Epidermal melanocyte (primary cell): Measurements from ENCODE around the gene MYT1.
A peak's percentile ranks its signal among the peaks of the same experiment; 100 is the strongest.

Experiments
- DNase-seq: peaks from one replicate; pipeline ENCODE4 v3.0.0; 2011; ENCODE audit warnings: low spot score; ENCODE audit not compliant: insufficient read length

MYT1 gene

GRCh38 chr20:64188682-64189529 is 24.7 kb downstream of the MYT1 start:
- DNase-seq, result peak; percentile 95

GRCh38 chr20:64189530-64189966 is 25.3 kb downstream of the MYT1 start:
- no peak for DNase-seq

GRCh38 chr20:64189986-64190385 is 25.7 kb downstream of the MYT1 start:
- DNase-seq, result no peak

- DNase-seq, result no peak
These were observed 26.8 kb downstream of the MYT1 start for GRCh38 chr20:64191002-64191401.

GRCh38 chr20:64192406-64192805 is 28.2 kb downstream of the MYT1 start:
- DNase-seq, result no peak

GRCh38 chr20:64193058-64193457 is 28.8 kb downstream of the MYT1 start:
- no peak for DNase-seq

- DNase-seq, result no peak
These were observed 30.0 kb downstream of the MYT1 start for GRCh38 chr20:64194269-64194668.

GRCh38 chr20:64196309-64196708 is 32.1 kb downstream of the MYT1 start:
- no peak for DNase-seq

GRCh38 chr20:64196847-64197306 is 32.6 kb downstream of the MYT1 start:
- no peak for DNase-seq

GRCh38 chr20:64198347-64198746 is 34.1 kb downstream of the MYT1 start:
- no peak for DNase-seq

- no peak for DNase-seq
These were observed 35.1 kb downstream of the MYT1 start for GRCh38 chr20:64199395-64199794.

GRCh38 chr20:64200740-64201139 is 36.5 kb downstream of the MYT1 start:
- DNase-seq, result no peak

GRCh38 chr20:64201653-64202052 is 37.4 kb downstream of the MYT1 start:
- no peak for DNase-seq

GRCh38 chr20:64203037-64203777 is 39.0 kb downstream of the MYT1 start:
- DNase-seq, result no peak

GRCh38 chr20:64205611-64206026 is 41.4 kb downstream of the MYT1 start:
- peak; percentile 88 for DNase-seq

GRCh38 chr20:64206614-64207013 is 42.4 kb downstream of the MYT1 start:
- DNase-seq, result no peak

GRCh38 chr20:64207641-64208590 is 43.7 kb downstream of the MYT1 start:
- no peak for DNase-seq

GRCh38 chr20:64209148-64209547 is 44.9 kb downstream of the MYT1 start:
- DNase-seq, result no peak

- no peak for DNase-seq
These were observed 46.6 kb downstream of the MYT1 start for GRCh38 chr20:64210656-64211369.

- DNase-seq, result no peak
These were observed 47.8 kb downstream of the MYT1 start for GRCh38 chr20:64211874-64212658.
